GM18909 (cell line): Measurements from ENCODE around the gene PARD3B.
"Not testable (repeated sequence)": the region's sequence is repeated elsewhere in the genome, so short reads cannot be mapped to it uniquely, and the experiment has no call there.

Experiments used
- ATAC-seq: cut with Tn5 transposase; IDR thresholded peaks from one replicate; pipeline ENCODE4 v1.9.1; 2021; ENCODE audit warnings: mild to moderate bottlenecking; ENCODE audit not compliant: unreplicated experiment, poor library complexity

The PARD3B gene

DNA sequence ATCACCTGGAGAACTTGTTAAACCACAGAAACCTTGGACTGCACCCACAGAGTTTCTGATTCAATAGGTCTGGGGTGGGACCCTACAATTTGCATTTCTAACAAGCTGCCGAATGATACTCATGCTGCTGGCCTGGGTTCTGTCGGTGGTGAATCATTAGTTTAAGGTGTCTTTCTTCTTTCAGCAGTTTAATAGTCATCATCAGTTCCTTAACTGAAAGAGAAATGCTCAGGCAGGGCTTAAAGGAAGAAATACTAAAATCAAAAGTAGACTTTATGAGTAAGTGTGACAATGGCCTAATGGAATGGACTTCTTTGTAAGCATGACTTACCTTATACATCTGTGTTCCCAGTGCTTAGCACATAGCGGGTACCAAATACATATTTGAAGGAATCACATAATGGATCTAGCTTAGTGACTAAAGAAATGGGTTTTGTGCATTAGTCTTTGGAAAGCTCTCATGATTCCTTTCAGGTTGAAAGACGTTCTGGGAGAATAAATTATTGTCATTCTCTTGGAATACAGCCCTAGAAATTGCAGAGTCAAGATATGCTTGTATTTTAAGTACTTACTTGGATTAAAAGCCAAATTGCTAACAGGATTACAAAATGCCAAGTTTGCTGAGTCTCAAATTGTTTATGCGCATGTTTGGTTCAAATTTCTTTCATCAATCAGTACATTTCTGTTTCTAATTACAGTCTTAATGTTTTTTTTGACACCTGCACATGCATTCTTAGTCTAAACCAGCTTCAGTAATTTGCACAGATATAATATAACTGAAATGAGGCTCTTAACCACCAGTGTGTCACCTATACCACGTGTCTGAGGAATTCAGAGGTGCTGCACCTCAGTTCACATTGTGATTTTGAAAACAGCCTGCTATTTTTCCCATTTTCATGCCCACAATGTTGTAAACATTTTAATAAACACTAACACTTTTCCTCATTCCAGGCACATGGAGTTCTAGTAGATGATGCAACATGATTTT, 916.7 kb downstream of the PARD3B start:
- ATAC-seq = no peak

DNA sequence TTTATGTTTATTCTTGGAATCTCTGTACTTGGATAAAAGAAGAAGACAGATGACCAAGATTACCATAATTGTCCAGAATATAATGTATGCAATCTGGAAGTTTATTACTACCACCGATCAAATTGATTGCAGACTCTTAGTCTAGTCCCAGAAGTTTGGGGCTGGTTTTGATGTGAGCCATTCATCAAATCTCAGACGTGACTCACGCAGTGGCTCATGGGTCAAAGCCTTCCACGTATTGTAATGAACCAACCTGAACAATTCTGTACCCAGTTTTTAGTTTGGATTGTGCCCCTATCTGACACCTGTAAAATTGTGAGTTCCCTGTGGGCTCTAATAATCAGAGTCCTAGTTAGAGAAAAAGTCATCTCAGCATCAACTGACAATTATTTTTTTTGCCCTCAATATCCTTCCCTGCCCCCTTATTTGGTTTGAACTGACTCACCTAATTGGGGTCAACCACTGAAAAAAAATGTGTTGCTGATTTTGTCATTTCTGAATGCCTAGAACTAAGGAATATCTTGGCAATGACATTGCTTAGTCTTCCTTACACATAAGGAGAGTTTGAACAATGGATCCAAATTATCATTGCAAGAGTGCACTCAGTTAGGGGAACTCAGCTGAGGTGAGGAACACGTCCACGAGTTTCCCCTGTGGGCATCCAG, 917.5 kb downstream of the PARD3B start:
- no peak for ATAC-seq

DNA sequence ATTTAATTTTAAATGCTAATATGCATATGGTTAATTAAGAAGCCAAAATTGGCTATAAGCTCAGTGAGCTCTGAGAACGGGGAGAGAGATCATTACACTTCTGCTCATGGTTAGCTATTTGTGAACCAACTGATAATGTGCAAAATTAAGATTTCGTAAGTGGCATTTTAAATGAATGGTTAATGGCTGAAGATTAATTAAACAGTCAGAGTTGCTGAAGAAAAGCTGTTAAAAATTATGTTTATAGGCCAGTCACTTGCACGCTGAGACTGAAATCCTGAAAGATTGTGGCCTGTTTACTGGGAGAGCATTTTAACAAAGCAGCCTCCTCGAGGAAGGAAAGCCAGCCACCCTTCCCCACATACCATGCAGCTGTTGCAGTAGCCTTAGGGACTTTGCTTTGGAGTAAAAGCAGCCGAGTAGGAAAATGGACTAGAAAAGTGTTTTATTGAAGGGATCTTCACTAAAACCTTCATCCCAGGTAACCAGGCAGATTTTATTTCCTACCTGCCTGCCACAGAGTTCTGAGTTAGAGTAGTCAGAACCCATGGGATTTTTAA, 918.3 kb downstream of the PARD3B start:
- no peak for ATAC-seq

DNA sequence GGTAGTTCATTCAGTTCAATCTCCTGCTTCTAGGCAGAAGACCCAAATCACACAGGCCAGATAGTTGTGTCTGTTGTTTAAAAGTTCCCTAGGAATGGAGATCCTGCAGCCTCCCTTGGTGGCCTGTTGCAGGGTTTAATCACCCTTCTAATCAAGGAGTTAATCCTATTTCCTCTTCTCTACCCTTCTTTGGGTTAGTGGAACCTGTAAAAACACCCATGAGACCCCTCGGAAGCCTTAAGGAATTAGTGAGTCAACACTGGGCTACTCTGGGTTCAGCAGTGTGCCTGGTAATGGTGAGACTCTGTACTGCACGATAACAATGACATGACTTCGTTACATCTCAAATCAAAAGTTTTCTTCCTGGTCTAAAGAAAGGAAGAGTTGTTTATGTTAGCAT, 919.4 kb downstream of the PARD3B start:
- no peak for ATAC-seq

DNA sequence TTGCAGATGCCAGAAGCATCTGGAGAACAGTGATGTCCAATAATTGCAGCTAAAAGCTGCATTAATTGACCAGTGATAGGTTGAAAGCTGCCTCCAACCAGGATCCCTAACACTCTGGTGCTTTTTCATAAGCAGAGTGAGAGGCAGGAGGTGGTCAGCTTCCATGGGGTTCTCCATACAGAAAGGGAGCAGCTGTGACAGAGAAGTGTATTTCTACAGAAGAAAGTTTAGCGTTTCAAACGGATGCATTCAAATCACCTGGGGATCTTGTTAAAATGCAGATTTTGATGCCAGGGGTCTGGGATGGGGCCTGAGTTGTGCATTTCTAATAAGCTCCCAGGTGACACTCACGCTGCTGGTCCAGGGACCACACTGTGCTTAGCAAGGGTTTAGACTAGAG, 920.5 kb downstream of the PARD3B start:
- no peak for ATAC-seq

DNA sequence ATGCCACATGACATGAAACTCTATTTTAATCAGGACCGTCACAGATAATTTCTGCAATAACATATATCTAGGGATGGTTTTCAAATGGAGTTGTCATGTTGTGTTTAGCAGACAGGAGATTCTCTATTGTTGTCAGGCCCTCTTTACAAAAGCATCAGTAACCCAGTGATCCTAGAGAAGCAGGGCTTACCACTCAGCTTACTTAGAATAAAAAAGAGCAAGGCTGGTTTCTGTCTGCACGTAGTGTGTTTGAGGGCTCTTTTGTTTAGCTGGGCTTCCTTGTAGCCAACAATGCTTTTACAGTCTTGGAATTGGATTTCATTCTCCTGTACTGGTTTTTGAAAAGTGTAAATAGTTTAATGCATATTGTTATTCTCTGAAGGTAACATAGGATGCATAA, 926.5 kb downstream of the PARD3B start:
- no peak for ATAC-seq

DNA sequence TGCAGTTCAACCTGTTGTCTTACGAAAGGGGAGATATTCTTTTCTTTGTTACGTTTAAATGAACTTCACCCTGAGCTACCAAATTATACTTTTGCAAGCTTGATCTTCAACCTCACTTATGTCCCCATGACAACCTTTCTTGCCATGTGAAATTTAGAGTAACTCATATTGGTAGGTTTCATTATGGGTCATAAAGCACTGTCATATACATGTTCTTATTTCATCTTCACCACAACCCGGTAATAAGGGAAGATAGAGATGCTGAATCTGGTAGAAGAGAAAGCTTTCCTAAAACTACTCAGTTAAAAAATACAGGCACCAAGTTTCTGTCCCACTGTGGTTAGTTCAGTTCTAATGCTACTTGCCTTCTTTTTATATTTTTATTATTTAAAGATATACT, 928.5 kb downstream of the PARD3B start:
- no peak for ATAC-seq

DNA sequence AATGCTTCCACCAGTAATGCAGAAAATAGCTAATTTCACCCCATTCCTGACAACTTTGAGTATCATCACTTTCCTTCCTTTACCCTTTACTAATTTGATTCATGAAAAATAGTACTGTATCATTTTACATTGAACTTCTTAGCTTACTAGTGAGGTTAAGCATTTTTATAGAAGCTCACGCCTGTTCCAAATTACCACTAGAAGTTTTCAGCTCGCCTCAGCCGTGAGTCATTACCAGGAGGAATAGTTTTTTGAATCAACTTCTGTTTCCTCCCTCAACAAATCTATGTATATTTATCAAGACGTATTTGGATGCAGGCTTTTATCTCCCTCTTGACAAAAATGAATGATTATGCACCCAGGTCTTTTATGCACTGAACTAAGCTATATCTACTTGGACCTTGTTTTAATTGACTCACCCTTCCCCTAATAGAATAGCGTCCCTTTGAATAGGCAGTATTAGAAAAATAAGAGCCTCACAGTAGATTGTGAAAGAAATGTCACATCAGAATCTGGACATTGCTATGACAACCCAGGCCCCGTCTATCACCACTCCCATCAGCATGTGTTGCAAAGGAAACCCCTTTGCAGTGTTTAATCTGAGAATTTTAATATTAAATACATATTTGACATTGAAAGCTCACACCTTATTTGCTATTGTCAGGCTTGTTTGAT, 929.6 kb downstream of the PARD3B start:
- ATAC-seq = no peak

DNA sequence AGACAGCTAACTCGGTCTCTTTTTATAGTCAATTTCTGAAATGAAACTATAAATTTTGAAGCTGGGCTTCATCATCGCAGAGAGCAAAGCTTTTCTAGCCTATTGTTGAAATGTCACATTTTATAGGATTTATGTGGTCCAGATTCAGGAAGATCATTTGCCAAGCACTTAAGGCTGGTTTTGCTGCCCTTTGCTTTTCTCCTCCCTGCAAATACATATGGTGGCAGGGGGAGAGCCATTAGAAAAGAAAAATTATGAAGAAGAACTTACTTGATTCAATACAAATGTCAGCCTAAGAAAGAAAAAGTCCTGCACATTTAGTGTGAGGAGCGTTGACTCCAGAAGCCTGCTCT, 930.1 kb downstream of the PARD3B start:
- no peak for ATAC-seq

DNA sequence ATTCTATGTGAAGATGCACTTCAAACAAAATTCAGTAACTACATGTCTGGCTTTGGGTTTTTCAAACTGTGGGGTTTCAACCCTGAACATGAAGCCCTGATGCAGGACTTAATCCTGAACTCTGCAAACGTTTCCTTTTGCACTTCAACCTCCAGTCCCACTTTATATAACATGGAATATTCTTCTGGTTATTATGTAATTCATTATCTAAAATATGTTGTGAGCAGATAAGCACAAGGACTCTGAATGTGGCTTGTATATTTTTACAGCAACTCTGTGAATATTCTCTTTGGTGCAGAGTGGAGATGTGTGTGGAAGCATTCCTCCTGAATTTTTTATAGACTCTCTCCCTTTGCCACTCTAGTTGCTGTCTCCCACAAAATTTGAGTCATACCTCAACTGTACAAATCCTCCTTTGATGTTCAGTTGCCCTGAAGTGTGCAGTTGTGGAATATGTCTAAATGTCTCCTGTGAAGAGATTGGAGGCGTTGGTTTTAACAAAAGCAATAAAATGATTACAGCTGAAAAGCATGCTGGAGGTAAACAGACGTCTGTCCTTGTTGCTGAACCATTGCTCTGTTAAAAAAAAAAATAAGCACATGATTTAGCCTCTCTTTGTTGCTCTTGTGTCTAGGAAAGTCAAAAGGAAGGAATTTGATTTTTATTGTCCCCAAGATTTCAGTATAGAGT, 931.9 kb downstream of the PARD3B start:
- ATAC-seq = no peak

DNA sequence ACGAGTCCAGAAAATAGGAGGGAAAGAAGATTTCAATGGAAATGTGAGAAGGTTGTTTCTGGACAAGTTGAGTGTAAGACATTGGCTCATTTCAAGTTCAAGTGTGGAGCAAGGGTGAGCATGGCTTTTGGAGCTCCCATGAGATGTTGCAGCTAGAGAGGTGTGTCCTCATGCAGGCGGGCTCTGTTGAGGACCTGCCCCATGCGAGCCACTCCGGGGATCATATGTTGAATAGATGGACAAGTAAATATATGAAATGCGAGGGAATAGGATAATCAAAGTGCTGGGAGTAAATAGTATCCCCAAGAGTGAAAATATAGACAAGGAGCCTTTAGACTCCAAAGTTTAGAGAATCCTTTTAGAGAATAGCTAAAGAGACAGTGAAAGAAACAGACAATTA, 936.6 kb downstream of the PARD3B start:
- no peak for ATAC-seq

DNA sequence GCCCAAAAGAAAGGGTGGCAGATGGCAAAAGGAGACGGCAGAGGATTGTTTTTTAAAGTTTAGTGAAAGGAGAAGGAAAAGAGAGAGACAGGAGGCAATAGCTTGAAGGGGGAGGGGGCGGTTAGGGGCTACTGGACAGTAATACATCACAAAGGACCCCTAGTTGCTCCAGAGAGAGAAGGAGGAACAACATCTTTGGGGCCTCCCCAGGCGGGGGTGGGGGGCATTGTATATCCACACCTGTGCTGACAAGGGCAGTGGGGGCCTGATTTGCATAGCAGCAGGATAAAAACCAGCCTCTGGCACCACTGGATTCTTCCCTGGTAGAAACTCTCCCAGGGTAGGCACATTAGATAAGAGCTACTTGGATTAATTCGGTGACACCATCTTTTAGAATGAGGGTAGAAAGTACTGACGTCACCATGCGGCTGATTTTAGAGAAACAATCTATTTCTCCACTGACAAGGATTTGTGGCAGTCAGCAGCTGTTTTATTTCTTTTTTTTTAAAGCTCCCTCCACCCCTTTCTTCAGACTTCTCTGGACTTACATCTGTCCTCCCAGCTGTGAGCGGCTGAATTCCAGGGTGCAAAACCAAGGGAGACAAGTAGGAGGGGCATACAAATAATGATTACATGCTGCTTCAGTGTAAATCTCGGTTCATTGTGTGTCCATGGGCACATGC, 937.3 kb downstream of the PARD3B start:
- ATAC-seq = no peak

DNA sequence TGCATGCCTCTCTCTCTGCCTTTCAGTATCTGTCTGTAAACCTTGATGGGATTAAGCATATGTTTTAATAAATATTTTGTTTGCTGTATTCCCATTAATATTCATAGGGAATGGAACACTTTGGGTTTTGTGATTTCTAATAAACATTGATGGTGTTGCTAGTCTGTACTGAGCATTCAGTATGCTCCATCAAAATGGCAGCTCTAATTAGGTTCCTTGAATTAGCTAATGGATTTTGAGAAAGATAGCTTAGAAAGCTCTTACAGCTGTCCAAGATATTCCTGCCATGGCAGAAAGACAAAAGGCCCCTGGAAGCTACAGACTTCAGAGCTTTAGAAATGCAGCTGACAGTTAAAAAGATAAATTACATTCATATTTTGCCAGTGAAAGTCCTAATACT, 937.8 kb downstream of the PARD3B start:
- no peak for ATAC-seq

DNA sequence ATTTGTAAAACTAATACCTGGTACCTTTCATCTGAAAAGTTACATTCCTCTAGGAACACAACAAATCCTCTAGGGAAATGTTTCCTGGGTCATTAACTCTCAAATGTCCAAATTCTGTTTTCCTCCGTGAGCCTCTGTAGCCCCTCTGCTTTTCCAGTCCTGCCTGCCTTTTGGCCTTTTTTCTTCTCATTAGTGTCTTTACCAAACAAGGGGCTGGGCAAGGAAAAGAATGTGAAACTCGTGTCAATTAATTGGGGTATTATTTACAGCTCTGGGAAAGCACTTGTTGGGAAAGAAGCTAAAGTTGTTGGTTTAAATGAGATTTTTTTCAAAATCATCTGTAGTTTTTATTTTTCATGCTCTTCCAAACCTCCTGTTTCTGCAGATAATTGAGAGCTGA, 938.9 kb downstream of the PARD3B start:
- no peak for ATAC-seq

DNA sequence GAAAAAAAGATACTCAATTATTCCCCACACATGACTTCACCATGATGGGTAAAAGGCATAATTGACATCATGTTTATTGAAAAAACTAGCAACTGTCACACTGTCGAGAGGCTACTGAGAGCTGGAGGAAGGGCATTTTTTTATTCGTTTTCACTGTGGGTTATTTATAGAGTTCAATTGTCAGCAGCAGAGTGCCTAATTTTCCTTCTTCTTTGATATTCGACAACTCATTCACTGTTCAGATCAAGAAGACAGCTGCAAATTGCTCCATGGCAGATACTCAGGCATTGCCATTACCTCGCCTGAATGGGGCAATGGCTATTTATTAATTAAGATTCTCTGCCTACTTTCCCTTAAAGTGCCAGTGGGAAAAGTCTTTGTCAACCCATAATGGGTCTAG, 939.5 kb downstream of the PARD3B start:
- no peak for ATAC-seq

DNA sequence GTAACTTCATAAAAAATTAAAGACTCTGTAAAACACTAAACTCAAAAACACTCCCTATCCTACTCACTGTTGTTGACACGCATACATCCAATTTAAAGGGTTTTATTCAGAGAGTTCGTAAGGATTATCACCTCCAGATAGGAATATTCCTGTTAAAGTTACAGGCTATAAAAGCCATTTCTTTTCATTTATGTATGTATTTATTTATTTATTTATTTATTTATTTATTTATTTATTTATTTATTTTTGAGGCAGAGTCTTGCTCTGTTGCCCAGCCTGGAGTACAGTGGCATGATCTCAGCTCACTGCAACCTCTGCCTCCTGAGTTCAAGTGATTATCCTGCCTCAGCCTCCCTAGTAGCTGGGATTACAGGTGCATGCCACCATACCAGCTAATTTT, 948.3 kb downstream of the PARD3B start:
- not testable (repeated sequence) for ATAC-seq

DNA sequence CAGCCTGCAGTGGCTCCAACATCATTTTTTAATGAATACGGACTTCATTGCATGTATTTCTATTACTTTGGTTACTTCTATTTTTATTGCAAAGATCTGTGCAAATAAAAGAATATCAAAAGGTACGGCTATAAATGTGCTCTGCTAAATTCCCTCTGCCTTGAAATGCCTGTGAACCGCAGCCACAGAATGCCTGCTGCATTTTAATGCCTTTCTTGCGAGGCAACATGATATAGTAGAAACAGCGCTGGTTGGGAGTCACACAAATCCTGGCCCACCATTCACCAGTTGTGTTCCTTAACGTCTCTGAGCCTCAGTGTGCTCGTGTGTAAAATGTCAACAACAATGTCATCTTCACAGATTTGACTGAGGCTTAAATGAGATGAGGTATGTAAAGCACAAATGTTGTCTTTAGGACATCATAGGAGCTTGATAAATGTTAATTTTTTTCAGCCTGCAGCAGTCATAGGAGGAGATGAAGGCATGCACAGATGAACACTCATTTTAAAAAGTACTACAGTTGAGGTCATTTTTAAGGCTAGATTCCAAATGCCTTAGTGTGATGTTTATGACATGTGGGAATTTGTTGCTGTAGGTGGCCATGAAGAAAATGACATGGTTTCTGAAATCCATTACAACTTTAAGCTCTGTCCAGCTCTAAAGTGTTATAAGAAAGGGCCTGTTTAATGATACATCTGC, 949.4 kb downstream of the PARD3B start:
- ATAC-seq = no peak

DNA sequence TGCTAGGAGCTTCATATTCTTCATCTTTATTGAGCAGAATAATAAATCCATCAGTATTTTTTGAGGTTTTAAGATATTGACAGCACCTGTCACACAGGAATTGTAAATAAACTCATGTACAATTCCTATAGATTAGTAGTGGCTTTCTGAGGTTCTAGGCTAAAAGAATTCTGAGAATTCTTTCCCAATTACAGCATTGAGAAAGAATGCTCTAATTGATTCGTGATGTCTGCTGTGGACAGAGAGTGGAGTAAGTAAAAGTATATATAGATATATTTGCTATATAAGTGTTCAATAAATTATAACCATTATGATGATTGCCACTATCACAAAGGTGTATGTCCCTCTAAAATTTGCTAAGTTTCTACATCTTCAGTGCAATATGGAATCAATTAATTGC, 950.5 kb downstream of the PARD3B start:
- no peak for ATAC-seq

DNA sequence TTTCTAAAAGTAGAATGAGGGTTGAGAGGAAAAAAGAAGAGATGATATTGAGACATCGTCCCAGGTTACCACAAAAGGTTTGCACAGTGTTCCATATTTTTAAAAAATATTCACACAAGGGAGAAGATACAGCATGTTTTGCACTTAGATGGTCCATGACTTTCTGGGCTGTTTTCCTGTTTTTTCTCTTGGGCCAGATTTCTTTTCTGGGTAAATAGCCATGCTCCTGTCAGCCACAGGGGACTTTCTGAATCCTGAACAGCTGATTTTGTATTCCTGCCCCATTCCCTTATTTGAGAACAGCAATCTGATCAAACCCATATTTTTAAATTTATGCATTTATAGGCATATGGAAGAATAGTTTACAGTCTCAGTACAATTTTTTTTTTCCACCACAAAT, 951.1 kb downstream of the PARD3B start:
- no peak for ATAC-seq
